Vagina (tissue), 2 donors: Measurements from ENCODE around the gene CT83. TPM values are rescaled to one million over a fixed set of nuclear protein-coding genes. Genes with fewer than 3 reads are reported as not detected.

ENCODE experiments used
- DNase-seq, 2 donors: peaks; one replicate each; pipeline ENCODE4 v3.0.0-alpha.2; 2017; ENCODE audit errors: extremely low spot score in 2 of 2
- H3K27ac ChIP-seq: fragments of 200-600 bp; sonication (generic); one replicate; pipeline ENCODE4 v1.5.1; 2019
- H3K27me3 ChIP-seq: fragments of 200-600 bp; sonication (generic); one replicate; pipeline ENCODE4 v1.5.1; 2019
- H3K36me3 ChIP-seq, 2 donors: fragments of 200-600 bp; sonication (generic); one replicate each; pipeline ENCODE4 v1.5.1; 2017 to 2019
- H3K4me1 ChIP-seq: fragments of 200-600 bp; sonication (generic); one replicate; pipeline ENCODE4 v1.5.1; 2019
- H3K4me3 ChIP-seq, 2 donors: fragments of 200-600 bp; sonication (generic); 1 replicate in 1 of 2; 2 replicates in 1 of 2; pipeline ENCODE4 v1.5.1; 2016 to 2019
- H3K9me3 ChIP-seq: fragments of 200-600 bp; sonication (generic); one replicate; pipeline ENCODE4 v1.5.1; 2019
- CTCF ChIP-seq, 3 experiments: fragments of 450-650 bp in 2 of 3; fragments of 200-600 bp in 1 of 3; sonication (generic) in 1 of 3; IDR thresholded peaks; one replicate each; pipeline ENCODE4 v1.5.1; 2017 to 2019; ENCODE audit warnings: antibody characterized with exemption in 3 of 3, mild to moderate bottlenecking in 2 of 3, moderate library complexity in 2 of 3
- POLR2A ChIP-seq, 2 donors: fragments of 450-650 bp; IDR thresholded peaks; one replicate each; pipeline ENCODE4 v1.6.1; 2017; ENCODE audit warnings: antibody characterized with exemption in 2 of 2, mild to moderate bottlenecking in 2 of 2, moderate library complexity in 2 of 2
- POLR2AphosphoS5 ChIP-seq, 2 donors: sonication (generic); formaldehyde crosslinking; IDR thresholded peaks; one replicate each; pipeline ENCODE4 v1.9.0; 2017; ENCODE audit warnings: antibody characterized with exemption in 2 of 2, mild to moderate bottlenecking in 2 of 2, low read depth in 1 of 2; ENCODE audit not compliant: insufficient read depth in 1 of 2
- intact Hi-C: fragments of 100-400 bp; cut with DNase I; formaldehyde crosslinking; loops from one replicate; pipeline ENCODE4 v1.15.1; 2023
- total RNA-seq: library from RNA; depleted of rRNA; stranded (reverse); fragments of >200 nt; gene quantifications from one replicate; pipeline ENCODE4 v1.2.3, GENCODE V29; 2016

The CT83 gene
- total RNA-seq, 1 donor from 2014 or later: not detected

- no peak overlapping the region for H3K4me3 ChIP-seq
- no peaks in the 10 kb centered on the region for H3K9me3 ChIP-seq
- H3K36me3 ChIP-seq: no peaks in the 10 kb centered on the region
- intact Hi-C loops: no loop called here
- H3K27me3 ChIP-seq: no peaks in the 10 kb centered on the region
- no peak for DNase-seq
- TF ChIP-seq CTCF (IDR thresholded peaks at IDR 0.05) (no peak), POLR2A (IDR thresholded peaks at IDR 0.05) (no peak), POLR2AphosphoS5 (IDR thresholded peaks at IDR 0.05; ENCODE audit: insufficient read depth in 1 of 2, low read depth in 1 of 2) (no peak)
- H3K27ac ChIP-seq: no peak overlapping the region
- no peaks in the 10 kb centered on the region for H3K4me1 ChIP-seq
Measured at GRCh38 chrX:116417214-116417613, 45.6 kb downstream of the CT83 start.

- H3K36me3 ChIP-seq: no peaks in the 10 kb centered on the region
- TF ChIP-seq POLR2A (IDR thresholded peaks at IDR 0.05): no peak
- TF ChIP-seq POLR2AphosphoS5 (IDR thresholded peaks at IDR 0.05; ENCODE audit: insufficient read depth in 1 of 2, low read depth in 1 of 2): no peak
- no peak for TF ChIP-seq CTCF (IDR thresholded peaks at IDR 0.05)
- intact Hi-C loops: no loop called here
- no peaks in the 10 kb centered on the region for H3K4me1 ChIP-seq
- no peak overlapping the region for H3K27ac ChIP-seq
- H3K9me3 ChIP-seq: no peaks in the 10 kb centered on the region
- no peaks in the 10 kb centered on the region for H3K27me3 ChIP-seq
- no peak overlapping the region for H3K4me3 ChIP-seq
- no peak for DNase-seq
Measured at GRCh38 chrX:116413273-116413672, 49.5 kb downstream of the CT83 start.

Other genes with a start within 250 kb of the CT83 start
- gene SLC6A14, start 26.4 kb downstream of the CT83 start, total RNA-seq: 10.1 TPM